Endothelial cell of umbilical vein (primary cell): ENCODE data around the gene PRMT1. TPM values are rescaled to one million over a fixed set of nuclear protein-coding genes. Genes with fewer than 3 reads are reported as not detected.
A peak's percentile ranks its signal among the peaks of the same experiment; 100 is the strongest.

ENCODE experiments used
- BruUV-seq: library from RNA; stranded (reverse); fragments of 400-500 nt; replicated peaks from 2 replicates; lab custom pipeline; 2021; lab: Mats Ljungman, UMichigan
- CTCF ChIA-PET: fragments of 300-600, 350-600 bp; sonication (Branson Sonifier 250); formaldehyde crosslinking; loops from one replicate; lab custom pipeline; 2021; ENCODE audit warnings: antibody characterized with exemption, inconsistent platforms; lab: Charles Lee
- POLR2A ChIA-PET: fragments of 300-600, 350-600 bp; sonication (Branson Sonifier 250); formaldehyde crosslinking; loops from one replicate; lab custom pipeline; 2021; ENCODE audit warnings: antibody characterized with exemption, inconsistent platforms; lab: Charles Lee
- DNase-seq: peaks from one replicate; pipeline ENCODE4 v3.0.0-alpha.2; 2011; ENCODE audit warnings: low read depth, low spot score
- FAIRE-seq: peaks from 2 replicates; lab custom pipeline; 2011; peaks lifted over from hg19 to GRCh38; lab: Jason Lieb, UNC
- H2AFZ ChIP-seq: 2 replicates; pipeline ENCODE4 v1.6.0; 2012; ENCODE audit warnings: low read depth, low read length, control low read depth, inconsistent platforms
- H3K27ac ChIP-seq: 2 replicates; pipeline ENCODE4 v1.5.1; 2011; ENCODE audit warnings: low read depth, mild to moderate bottlenecking, control low read depth, low read length, moderate library complexity; ENCODE audit not compliant: insufficient read depth
- H3K27me3 ChIP-seq, 2 experiments: 2 replicates each; pipeline versions ENCODE4 v1.6.0 to v1.6.1; 2011; ENCODE audit warnings: low read length in 2 of 2, mixed read lengths in 1 of 2; ENCODE audit not compliant: control insufficient read depth in 2 of 2, insufficient read depth in 2 of 2
- H3K36me3 ChIP-seq, 2 experiments: 2 replicates in 1 of 2; 3 replicates in 1 of 2; pipeline ENCODE4 v1.5.1; 2011; ENCODE audit warnings: low read length in 2 of 2, mild to moderate bottlenecking in 1 of 2, moderate library complexity in 1 of 2; ENCODE audit not compliant: control insufficient read depth in 2 of 2, insufficient read depth in 2 of 2; ENCODE audit errors: extremely low read depth in 1 of 2
- H3K4me1 ChIP-seq: 3 replicates; pipeline ENCODE4 v1.5.1; 2011; ENCODE audit warnings: mild to moderate bottlenecking, low read length; ENCODE audit not compliant: control insufficient read depth, insufficient read depth; ENCODE audit errors: extremely low read depth
- H3K4me2 ChIP-seq: 2 replicates; pipeline ENCODE4 v1.6.1; 2011; ENCODE audit warnings: low read length, control low read depth, mixed read lengths; ENCODE audit not compliant: insufficient read depth
- H3K4me3 ChIP-seq, 3 experiments: fragments of 200-600 bp in 1 of 3; sonication (generic), shearing (Covaris generic) in 1 of 3; replicated peaks in 1 of 3; 2 replicates each; pipeline ENCODE4 v1.5.1; 2011 to 2016; ENCODE audit warnings: control low read depth in 3 of 3, low read length in 3 of 3, mild to moderate bottlenecking in 2 of 3, inconsistent platforms in 1 of 3, low read depth in 1 of 3, moderate library complexity in 1 of 3; ENCODE audit not compliant: insufficient read depth in 1 of 3
- H3K79me2 ChIP-seq: 2 replicates; pipeline ENCODE4 v1.6.0; 2012; ENCODE audit warnings: low read length, inconsistent platforms; ENCODE audit not compliant: control insufficient read depth, insufficient read depth
- H3K9ac ChIP-seq: replicated peaks from 2 replicates; pipeline ENCODE3; 2011; ENCODE audit warnings: low read length, control low read depth; ENCODE audit not compliant: insufficient read depth; ENCODE audit errors: extremely low read depth
- H3K9me1 ChIP-seq: replicated peaks from 3 replicates; pipeline ENCODE4 v1.6.0; 2011; ENCODE audit warnings: mild to moderate bottlenecking, low read length; ENCODE audit not compliant: control insufficient read depth, insufficient read depth; ENCODE audit errors: extremely low read depth
- H3K9me3 ChIP-seq: replicated peaks from 2 replicates; pipeline ENCODE4 v1.5.1; 2012; ENCODE audit warnings: low read length, inconsistent platforms; ENCODE audit not compliant: control insufficient read depth, insufficient read depth
- H4K20me1 ChIP-seq: replicated peaks from 2 replicates; pipeline ENCODE3; 2011; ENCODE audit warnings: mild to moderate bottlenecking, low read length; ENCODE audit not compliant: control insufficient read depth, insufficient read depth; ENCODE audit errors: extremely low read depth
- EZH2 ChIP-seq: IDR thresholded peaks from 2 replicates; pipeline ENCODE4 v1.6.1; 2012; ENCODE audit warnings: borderline replicate concordance, low read depth, mild to moderate bottlenecking, moderate library complexity, low read length, inconsistent platforms; ENCODE audit not compliant: severe bottlenecking
- FOS ChIP-seq: IDR thresholded peaks from 2 replicates; pipeline ENCODE4 v1.6.1; 2011; ENCODE audit warnings: mild to moderate bottlenecking, low read length, moderate library complexity, borderline replicate concordance; ENCODE audit not compliant: insufficient read depth
- GATA2 ChIP-seq: IDR thresholded peaks from 2 replicates; pipeline ENCODE4 v1.7.0; 2011; ENCODE audit warnings: low read depth, mild to moderate bottlenecking, moderate library complexity, mixed read lengths, low read length; ENCODE audit not compliant: insufficient read length, insufficient read depth
- JUN ChIP-seq: IDR thresholded peaks from 2 replicates; pipeline ENCODE4 v1.6.1; 2011; ENCODE audit warnings: borderline replicate concordance, low read depth; ENCODE audit not compliant: insufficient read length, insufficient read depth
- MAX ChIP-seq: IDR thresholded peaks from 2 replicates; pipeline ENCODE4 v1.6.1; 2011; ENCODE audit not compliant: insufficient read depth, insufficient read length
- MYC ChIP-seq: IDR thresholded peaks from one replicate; pipeline ENCODE4 v1.6.1; 2011; ENCODE audit warnings: mild to moderate bottlenecking, low read depth, low read length
- POLR2A ChIP-seq: IDR thresholded peaks from 2 replicates; pipeline ENCODE4 v1.6.1; 2012; ENCODE audit warnings: low read depth, mild to moderate bottlenecking, control low read depth, low read length
- POLR2AphosphoS5 ChIP-seq: IDR thresholded peaks from 2 replicates; pipeline ENCODE4 v1.6.1; 2012; ENCODE audit warnings: low read depth, mild to moderate bottlenecking, control low read depth, low read length, moderate library complexity; ENCODE audit not compliant: insufficient read depth
- dilution Hi-C: fragments of 300-500 bp; cut with MboI; formaldehyde crosslinking; loops from one replicate; pipeline ENCODE4 v1.15.0; 2019; ENCODE audit warnings: low sequenced_read_pairs; ENCODE audit not compliant: extremely low pct_ligation_motif_present
- intact Hi-C: fragments of 100-400 bp; cut with micrococcal nuclease; formaldehyde crosslinking; loops from one replicate; pipeline ENCODE4 v1.10.0; 2022
- polyA plus RNA-seq, 4 experiments: library from polyadenylated mRNA; depleted of rRNA in 3 of 4; stranded (reverse) in 3 of 4; unstranded in 1 of 4; fragments of >200 nt; gene quantifications; 2 replicates each; pipeline versions ENCODE4 v1.2.1 to v1.2.3, GENCODE V29; 2011 to 2012; ENCODE audit warnings: missing spikeins in 1 of 4
- total RNA-seq: library from RNA; stranded (reverse); gene quantifications from 2 replicates; pipeline ENCODE4 v1.2.3, GENCODE V29; 2021
- TF ChIP-seq, protein P1 (sequence below), 2 donors: IDR thresholded peaks; 1 replicate in 1 of 2; 2 replicates in 1 of 2; pipeline ENCODE4 v1.5.1; 2011; ENCODE audit warnings: low read length in 2 of 2, mild to moderate bottlenecking in 2 of 2, moderate library complexity in 2 of 2, control low read depth in 1 of 2, inconsistent platforms in 1 of 2, low read depth in 1 of 2; ENCODE audit not compliant: insufficient read depth in 1 of 2; ENCODE audit errors: extremely low read depth in 1 of 2

Gene PRMT1
- total and polyA plus RNA-seq, 2 donors (not counting 3 experiments of a cell fraction or from before 2014, with no cell fraction given), result 242 to 542 TPM

DNA sequence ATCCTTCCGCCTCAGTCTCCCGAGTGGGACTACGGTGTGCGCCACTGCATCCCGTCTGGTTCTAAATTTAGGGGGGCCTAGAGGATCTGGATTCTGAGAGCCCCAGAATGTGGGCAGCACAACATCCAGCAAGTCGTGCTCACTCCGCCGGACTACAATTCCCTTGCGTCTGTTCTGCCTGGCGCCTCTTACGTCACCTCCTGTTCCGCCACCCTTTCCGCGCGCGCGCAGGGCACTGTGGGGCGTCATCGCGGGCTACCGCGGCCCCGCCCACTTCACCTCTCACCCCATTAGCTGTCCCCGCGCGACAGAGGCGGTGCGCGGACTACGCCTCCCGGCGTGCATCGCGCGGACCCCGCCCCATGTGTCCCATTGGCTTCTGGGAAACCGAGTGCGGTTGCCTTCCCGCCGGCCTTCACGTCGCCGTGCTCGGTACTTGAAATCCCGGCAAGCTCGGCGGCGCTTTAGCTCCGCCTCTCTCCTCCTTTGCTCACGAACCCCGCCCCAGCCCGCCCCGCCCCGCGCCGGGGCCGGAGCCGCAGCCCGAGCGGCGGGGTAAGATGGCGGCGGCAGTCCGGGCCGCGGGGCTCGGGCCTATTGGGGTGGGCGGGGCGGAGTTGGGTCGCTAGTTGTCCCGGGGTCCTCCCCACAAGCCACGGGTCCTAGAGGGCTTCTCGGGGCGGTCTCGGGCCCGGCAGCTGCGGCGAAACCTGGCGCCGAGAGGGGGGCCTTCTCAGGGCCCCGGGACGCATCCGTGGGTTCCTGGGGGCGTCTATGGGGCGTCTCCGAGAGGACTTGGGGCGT is 35.2 kb upstream of the PRMT1 start, which contains the start of gene SCAF1:
TSS of gene SCAF1 (plus strand) at position 522 of the 804 bp plus-strand sequence. CDS start 2,818 bp downstream, outside the sequence.
- Histone ChIP-seq H3K27me3 (no peaks in the 10 kb centered on the region), H3K36me3 (peaks cover 0 to 12% of the 10 kb centered on the region in 2 experiments), H3K4me2 (peak within 1 kb of the TSS; percentile 96), H2AFZ (peak within 1 kb of the TSS; percentile 42), H3K79me2 (peaks cover 53% of the 10 kb centered on the region), H4K20me1 (no peaks in the 10 kb centered on the region), H3K27ac (peak within 1 kb of the TSS; percentile 99), H3K9ac (peak within 1 kb of the TSS; percentile 99), H3K4me3 (peak within 1 kb of the TSS; percentile 93 to 97 (median 96)), H3K9me1 (no peaks in the 10 kb centered on the region), H3K4me1 (peaks cover 33% of the 10 kb centered on the region), H3K9me3 (no peaks in the 10 kb centered on the region)
- dilution Hi-C loops, result no loop called here
- peak; percentile 95 for FAIRE-seq
- intact Hi-C loops, result loop anchor here (2.0 to 5.0 kb wide), 5 partner anchors 145 to 287 kb away; partner anchors contain the start of genes AKT1S1, ALDH16A1, ATF5 and NUP62
- BruUV-seq, result no TSS peak
- DNase-seq, result peak; percentile 100
- POLR2A ChIA-PET, result interaction anchor here (0.6 to 1.2 kb wide), 7 partner anchors 13 to 147 kb away, joined by 3 to 6 read pairs (median 4); partner anchors contain the start of genes BCL2L12, IRF3, PRMT1 and RCN3
- TF ChIP-seq, protein P1, sequence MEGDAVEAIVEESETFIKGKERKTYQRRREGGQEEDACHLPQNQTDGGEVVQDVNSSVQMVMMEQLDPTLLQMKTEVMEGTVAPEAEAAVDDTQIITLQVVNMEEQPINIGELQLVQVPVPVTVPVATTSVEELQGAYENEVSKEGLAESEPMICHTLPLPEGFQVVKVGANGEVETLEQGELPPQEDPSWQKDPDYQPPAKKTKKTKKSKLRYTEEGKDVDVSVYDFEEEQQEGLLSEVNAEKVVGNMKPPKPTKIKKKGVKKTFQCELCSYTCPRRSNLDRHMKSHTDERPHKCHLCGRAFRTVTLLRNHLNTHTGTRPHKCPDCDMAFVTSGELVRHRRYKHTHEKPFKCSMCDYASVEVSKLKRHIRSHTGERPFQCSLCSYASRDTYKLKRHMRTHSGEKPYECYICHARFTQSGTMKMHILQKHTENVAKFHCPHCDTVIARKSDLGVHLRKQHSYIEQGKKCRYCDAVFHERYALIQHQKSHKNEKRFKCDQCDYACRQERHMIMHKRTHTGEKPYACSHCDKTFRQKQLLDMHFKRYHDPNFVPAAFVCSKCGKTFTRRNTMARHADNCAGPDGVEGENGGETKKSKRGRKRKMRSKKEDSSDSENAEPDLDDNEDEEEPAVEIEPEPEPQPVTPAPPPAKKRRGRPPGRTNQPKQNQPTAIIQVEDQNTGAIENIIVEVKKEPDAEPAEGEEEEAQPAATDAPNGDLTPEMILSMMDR (IDR thresholded peaks at IDR 0.05; ENCODE audit: extremely low read depth in 1 of 2, insufficient read depth in 1 of 2, low read depth in 1 of 2, low read length in 2 of 2), result no peak
- TF ChIP-seq POLR2A (peak; percentile 72), MYC (peak; percentile 56), POLR2AphosphoS5 (peak; percentile 47), JUN (peak; percentile 48), GATA2 (no peak), FOS (peak; percentile 9), MAX (peak; percentile 20), EZH2 (no peak)
- CTCF ChIA-PET, result interaction anchor here (0.7 to 2.4 kb wide), 4 partner anchors 23 to 72 kb away, joined by 3 to 9 read pairs (median 4); partner anchors contain the start of genes BCL2L12, IRF3 and PRMT1
